K562 (cell line): ENCODE measurements around the gene C18orf63. TPM values are rescaled to one million over a fixed set of nuclear protein-coding genes. Genes with fewer than 3 reads are reported as not detected.
A peak's percentile ranks its signal among the peaks of the same experiment; 100 is the strongest.

ENCODE experiments used
- ATAC-seq: fragments of 200-7000 bp; cut with Tn5 transposase; 3 replicates; pipeline ENCODE4 v1.9.1; 2020; ENCODE audit warnings: moderate library complexity
- BruUV-seq: library from RNA; stranded (reverse); fragments of 400-500 nt; replicated peaks from 2 replicates; lab custom pipeline; 2021; lab: Mats Ljungman, UMichigan
- CTCF ChIA-PET: fragments of 300-600 bp; formaldehyde crosslinking; extraction: SDS; loops from one replicate; lab custom pipeline; 2021; ENCODE audit warnings: low intra/inter-chr PET ratio; lab: Yijun Ruan, JAX
- POLR2A ChIA-PET: fragments of 300-600, 350-650 bp; sonication (Branson Sonifier 250); formaldehyde crosslinking; extraction: SDS; loops from one replicate; lab custom pipeline; 2021; ENCODE audit warnings: antibody characterized with exemption, inconsistent platforms; lab: Yijun Ruan, JAX
- DNase-seq, 4 experiments: peaks; one replicate each; pipeline versions ENCODE4 v3.0.0 to v3.0.0-alpha.2; 2011 to 2018; ENCODE audit warnings: low spot score in 3 of 4, mixed read lengths in 3 of 4; ENCODE audit errors: extremely low read depth in 1 of 4
- FAIRE-seq: peaks from 2 replicates; lab custom pipeline; 2011; peaks lifted over from hg19 to GRCh38; lab: Jason Lieb, UNC
- H2AFZ ChIP-seq: 2 replicates; pipeline ENCODE4 v1.6.0; 2011; ENCODE audit warnings: low read depth, low read length, control low read depth, inconsistent platforms
- H3K27ac ChIP-seq: fragments of 200-600 bp; 3 replicates; pipeline ENCODE4 v1.8.0; 2011; ENCODE audit warnings: low read depth, mild to moderate bottlenecking, control low read depth, inconsistent platforms, low read length, moderate library complexity, mixed read lengths; ENCODE audit errors: extremely low read depth
- H3K27me3 ChIP-seq, 2 experiments: fragments of 300-600 bp in 1 of 2; 2 replicates in 1 of 2; 3 replicates in 1 of 2; pipeline versions ENCODE4 v1.6.0 to v1.8.0; 2011; ENCODE audit warnings: inconsistent platforms in 2 of 2, low read length in 2 of 2, mild to moderate bottlenecking in 1 of 2, mixed read lengths in 1 of 2, moderate library complexity in 1 of 2; ENCODE audit not compliant: control insufficient read depth in 2 of 2, insufficient read depth in 2 of 2
- H3K36me3 ChIP-seq: fragments of 300-600 bp; 3 replicates; pipeline ENCODE4 v1.8.0; 2011; ENCODE audit warnings: mild to moderate bottlenecking, low read length, inconsistent platforms; ENCODE audit not compliant: control insufficient read depth, insufficient read depth
- H3K4me1 ChIP-seq, 2 experiments: fragments of 200-600 bp in 1 of 2; replicated peaks in 1 of 2; 2 replicates in 1 of 2; 3 replicates in 1 of 2; pipeline versions ENCODE4 v1.5.1 to v1.8.0; 2011; ENCODE audit warnings: inconsistent platforms in 2 of 2, low read length in 2 of 2, mild to moderate bottlenecking in 1 of 2, mixed read lengths in 1 of 2, moderate library complexity in 1 of 2; ENCODE audit not compliant: control insufficient read depth in 2 of 2, insufficient read depth in 2 of 2
- H3K4me2 ChIP-seq: 2 replicates; pipeline ENCODE4 v1.6.1; 2011; ENCODE audit warnings: low read length, control low read depth, inconsistent platforms, mixed read lengths; ENCODE audit not compliant: insufficient read depth
- H3K4me3 ChIP-seq: fragments of 200-600 bp; sonication (generic), shearing (Covaris generic); 2 replicates; pipeline ENCODE4 v1.5.1; 2016; ENCODE audit warnings: control low read depth, inconsistent platforms
- H3K79me2 ChIP-seq: fragments of 200-600 bp; 3 replicates; pipeline ENCODE4 v1.8.0; 2011; ENCODE audit warnings: low read length, inconsistent platforms; ENCODE audit not compliant: control insufficient read depth, insufficient read depth
- H3K9ac ChIP-seq, 2 experiments: 2 replicates each; pipeline versions ENCODE4 v1.6.0 to v1.6.1; 2011; ENCODE audit warnings: low read depth in 2 of 2, low read length in 2 of 2, control low read depth in 1 of 2, inconsistent platforms in 1 of 2, mild to moderate bottlenecking in 1 of 2, mixed read lengths in 1 of 2; ENCODE audit not compliant: insufficient read depth in 1 of 2
- H3K9me1 ChIP-seq: one replicate; pipeline ENCODE4 v1.6.0; 2011; ENCODE audit warnings: inconsistent platforms, mild to moderate bottlenecking, low read length, moderate library complexity; ENCODE audit not compliant: control insufficient read depth, insufficient read depth
- H3K9me3 ChIP-seq: replicated peaks from 2 replicates; pipeline ENCODE4 v1.5.1; 2011; ENCODE audit warnings: low read depth, low read length, inconsistent platforms; ENCODE audit not compliant: control insufficient read depth, insufficient read depth
- H4K20me1 ChIP-seq: replicated peaks from 2 replicates; pipeline ENCODE4 v1.6.1; 2011; ENCODE audit warnings: low read length, inconsistent platforms, mixed read lengths; ENCODE audit not compliant: control insufficient read depth, insufficient read depth
- RAD21 ChIP-seq, 2 experiments: fragments of 250-450 bp in 1 of 2; fragments of 450-650 bp in 1 of 2; sonication (Bioruptor Pico) in 1 of 2; formaldehyde crosslinking in 1 of 2; IDR thresholded peaks in 1 of 2; conservative IDR thresholded peaks in 1 of 2; 2 replicates each; pipeline versions ENCODE4 v1.4.0 to v1.8.0; 2020 to 2022; ENCODE audit warnings: mild to moderate bottlenecking in 2 of 2, moderate library complexity in 1 of 2
- REST ChIP-seq, 2 experiments: fragments of 450-650 bp; formaldehyde crosslinking in 1 of 2; IDR thresholded peaks; 2 replicates each; pipeline versions ENCODE4 v1.4.0 to v1.6.1; 2014 to 2020; ENCODE audit warnings: mild to moderate bottlenecking in 2 of 2, borderline replicate concordance in 1 of 2, low read depth in 1 of 2
- SMC3 ChIP-seq: conservative IDR thresholded peaks from 2 replicates; pipeline ENCODE4 v1.6.1; 2011; ENCODE audit warnings: low read depth, low read length, improper control_type of control experiment; ENCODE audit not compliant: insufficient read depth
- ZNF717 ChIP-seq: fragments of 250-450 bp; sonication (Bioruptor Pico); IDR thresholded peaks from 2 replicates; pipeline ENCODE4 v1.5.0; 2021
- WGBS: fragments of 100-300 bp; shearing (Covaris generic); methylation state at CpG from one replicate; pipeline ENCODE4 v1.1.6; 2016; ENCODE audit warnings: low coverage, mixed read lengths; ENCODE audit not compliant: insufficient coverage; ENCODE audit errors: missing lambda C conversion rate; 5-methylcytosine and 5-hydroxymethylcytosine counted together
- in situ Hi-C: fragments of 300-500 bp; cut with MboI; formaldehyde crosslinking; loops from 4 replicates; pipeline ENCODE4 v1.15.0; 2018; ENCODE audit warnings: inconsistent platforms, mixed read lengths
- intact Hi-C: fragments of 100-400 bp; cut with micrococcal nuclease; formaldehyde crosslinking; loops from 2 replicates; pipeline ENCODE4 v1.14.2; 2022
- polyA plus RNA-seq, 8 experiments: library from polyadenylated mRNA; depleted of rRNA in 4 of 8; stranded (reverse) in 5 of 8; unstranded in 3 of 8; fragments of >200 nt; fragmentation: Nextera tagmentation in 2 of 8; fragmentation: Illumina TruSeq in 1 of 8; extraction: Ambion mirVana in 2 of 8; extraction: Trizol in 1 of 8; gene quantifications; 2 replicates each; pipeline versions ENCODE4 v1.2.1 to v1.2.3, GENCODE V29; 2011 to 2014; ENCODE audit warnings: inconsistent platforms in 1 of 8, missing spikeins in 1 of 8
- total RNA-seq, 7 experiments: library from RNA; depleted of rRNA in 6 of 7; stranded (reverse); fragments of >200 nt in 6 of 7; fragmentation: Illumina TruSeq in 2 of 7; extraction: Trizol in 2 of 7; gene quantifications; 2 replicates each; pipeline versions ENCODE4 v1.2.1 to v1.2.3, GENCODE V29; 2011 to 2021; ENCODE audit warnings: low replicate concordance in 1 of 7
- TF ChIP-seq, protein P1 (sequence below), 2 experiments: fragments of 450-650 bp in 1 of 2; sonication (generic) in 1 of 2; formaldehyde crosslinking in 1 of 2; IDR thresholded peaks in 1 of 2; conservative IDR thresholded peaks in 1 of 2; 2 replicates each; pipeline versions ENCODE4 v1.6.1 to v1.8.1; 2016 to 2023; ENCODE audit warnings: mild to moderate bottlenecking in 2 of 2, moderate library complexity in 2 of 2, inconsistent platforms in 1 of 2, missing genetic modification reagents in 1 of 2

C18orf63 gene
- total and polyA plus RNA-seq, 9 of the 15 experiments (the other 6 are each of a cell fraction or from before 2014, with no cell fraction given) = not detected

GRCh38 chr18:74351354-74351753 is 35.7 kb downstream of the C18orf63 start (continued):
- TF ChIP-seq, protein P1, sequence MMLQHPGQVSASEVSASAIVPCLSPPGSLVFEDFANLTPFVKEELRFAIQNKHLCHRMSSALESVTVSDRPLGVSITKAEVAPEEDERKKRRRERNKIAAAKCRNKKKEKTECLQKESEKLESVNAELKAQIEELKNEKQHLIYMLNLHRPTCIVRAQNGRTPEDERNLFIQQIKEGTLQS (IDR thresholded peaks at IDR 0.05) = peak; percentile 14; the same call in 1 of the 2 replicates
- TF ChIP-seq, protein P1 (CRISPR knock-in tag; conservative IDR thresholded peaks at IDR 0.05) = no peak
- TF ChIP-seq, all 486 proteins: peak for 3

DNA sequence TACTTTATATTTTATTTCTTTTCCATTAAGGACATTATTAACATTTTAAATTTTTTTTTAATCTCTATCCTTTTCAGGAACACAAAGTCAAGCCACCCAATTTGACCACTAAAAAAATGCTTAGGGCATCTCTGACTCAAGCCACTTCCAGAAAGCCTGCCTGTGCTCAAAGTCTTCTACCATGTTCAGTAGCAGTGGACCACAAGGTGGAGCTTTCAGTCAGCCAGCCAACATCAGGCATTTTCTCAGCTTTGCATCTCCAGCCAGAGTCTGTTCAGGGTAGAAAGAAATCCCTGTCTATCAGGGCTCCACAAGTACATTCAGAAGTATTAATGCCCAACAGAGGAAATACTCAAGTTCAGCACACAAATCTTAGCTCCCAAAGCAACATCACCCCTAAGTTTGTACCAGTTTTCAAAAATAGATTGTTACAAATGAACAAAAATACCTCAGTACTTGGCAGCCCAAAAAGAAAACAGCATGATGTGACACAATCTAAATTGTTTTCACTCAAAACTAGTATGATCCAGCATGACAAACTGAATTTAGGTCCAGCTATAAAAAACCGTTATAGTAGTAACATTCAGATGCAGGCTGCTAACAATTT is 37.6 kb downstream of the C18orf63 start:
- H3K4me1 ChIP-seq = no peaks in the 10 kb centered on the region
- peak in 3 of 4 experiments; percentile 4 to 52 (median 12) for DNase-seq
- no peaks in the 10 kb centered on the region for H3K36me3 ChIP-seq
- no peak overlapping the region for H3K27ac ChIP-seq
- H3K9me3 ChIP-seq = no peaks in the 10 kb centered on the region
- POLR2A ChIA-PET = interaction anchor here (1.0 kb wide), 1 partner anchor 199 kb away, joined by 4 read pairs; no protein-coding TSS in a partner anchor
- peak; percentile 78 for FAIRE-seq
- no peaks in the 10 kb centered on the region for H3K79me2 ChIP-seq
- ATAC-seq = peak; percentile 85
- H3K4me3 ChIP-seq = no peak overlapping the region
- CTCF ChIA-PET = interaction anchor here (0.7 to 0.9 kb wide), 3 partner anchors 110 to 198 kb away, joined by 3 read pairs; no protein-coding TSS in a partner anchor
- intact Hi-C loops = loop anchor here (1.0 to 5.0 kb wide), 3 partner anchors 124 to 199 kb away; no protein-coding TSS in a partner anchor
- H2AFZ ChIP-seq = no peak overlapping the region
- no TSS peak for BruUV-seq
- H3K4me2 ChIP-seq = no peak overlapping the region
- in situ Hi-C loops = loop anchor here (25.0 kb wide), 1 partner anchor 2009 kb away; no protein-coding TSS in a partner anchor
- no peak overlapping the region for H3K9ac ChIP-seq
- no peaks in the 10 kb centered on the region; a peak in 1 of 5 replicates for H3K27me3 ChIP-seq
- WGBS = 0% methylated on average over 1 of the region's 1 CpG
- H3K9me1 ChIP-seq = no peaks in the 10 kb centered on the region
- no peaks in the 10 kb centered on the region for H4K20me1 ChIP-seq
- TF ChIP-seq RAD21 (CRISPR knock-in tag; conservative IDR thresholded peaks at IDR 0.05 in 1 of 2, IDR thresholded peaks at IDR 0.05 in 1 of 2) (peak; percentile 67 to 84), SMC3 (peak; percentile 77), ZNF717 (no peak), REST (IDR thresholded peaks at IDR 0.05; ENCODE audit: borderline replicate concordance) (peak; percentile 61), REST (CRISPR knock-in tag; IDR thresholded peaks at IDR 0.05; ENCODE audit: low read depth) (no peak)
